K562 (cell line): ENCODE results near the gene TCF25. TPM values are rescaled to one million over a fixed set of nuclear protein-coding genes. Genes with fewer than 3 reads are reported as not detected.

ENCODE experiments used
- CBX1 ChIP-seq: sonication (generic); IDR thresholded peaks from 2 replicates; pipeline ENCODE4 v1.6.1; 2016; ENCODE audit warnings: antibody characterized with exemption, low read depth, mild to moderate bottlenecking
- CHAMP1 ChIP-seq: fragments of 450-650 bp; IDR thresholded peaks from 2 replicates; pipeline ENCODE4 v1.6.1; 2016; ENCODE audit warnings: mild to moderate bottlenecking
- CHD1 ChIP-seq: fragments of 200-600 bp; sonication (generic); IDR thresholded peaks from one replicate; pipeline ENCODE4 v1.6.1; 2012; ENCODE audit warnings: mild to moderate bottlenecking, moderate library complexity, low read length, inconsistent platforms
- E4F1 ChIP-seq: fragments of 250-450 bp; sonication (Bioruptor Pico); IDR thresholded peaks from 2 replicates; pipeline ENCODE4 v1.5.0; 2021; ENCODE audit warnings: mild to moderate bottlenecking, borderline replicate concordance
- HDAC2 ChIP-seq: fragments of 450-650 bp; IDR thresholded peaks from 2 replicates; pipeline ENCODE4 v1.6.1; 2016; ENCODE audit warnings: mild to moderate bottlenecking
- MED1 ChIP-seq: sonication (generic); formaldehyde crosslinking; IDR thresholded peaks from 2 replicates; pipeline ENCODE4 v1.8.1; 2023; ENCODE audit warnings: missing genetic modification reagents, borderline replicate concordance
- MTF1 ChIP-seq: fragments of 250-450 bp; sonication (Bioruptor Pico); IDR thresholded peaks from 2 replicates; pipeline ENCODE4 v1.9.0; 2021; ENCODE audit warnings: moderate library complexity, mild to moderate bottlenecking, inconsistent platforms, borderline replicate concordance
- NCOA2 ChIP-seq, 2 experiments: fragments of 450-650 bp; IDR thresholded peaks; 2 replicates each; pipeline ENCODE4 v1.6.1; 2018; ENCODE audit warnings: mild to moderate bottlenecking in 2 of 2, moderate library complexity in 1 of 2; ENCODE audit not compliant: partially characterized antibody in 2 of 2
- NCOR1 ChIP-seq: fragments of 450-650 bp; IDR thresholded peaks from 2 replicates; pipeline ENCODE4 v1.6.1; 2016; ENCODE audit warnings: mild to moderate bottlenecking, moderate library complexity
- SIN3B ChIP-seq: fragments of 450-650 bp; IDR thresholded peaks from 2 replicates; pipeline ENCODE4 v1.6.1; 2017; ENCODE audit warnings: low read depth, mild to moderate bottlenecking, moderate library complexity
- SIX5 ChIP-seq, 2 experiments: IDR thresholded peaks; 2 replicates each; pipeline ENCODE4 v1.6.1; 2011; ENCODE audit warnings: low read length in 2 of 2, borderline replicate concordance in 1 of 2, low read depth in 1 of 2, mild to moderate bottlenecking in 1 of 2, moderate library complexity in 1 of 2; ENCODE audit not compliant: insufficient read depth in 1 of 2
- SMAD3 ChIP-seq: fragments of 450-650 bp; formaldehyde crosslinking; conservative IDR thresholded peaks from 2 replicates; pipeline ENCODE4 v1.4.0; 2020; ENCODE audit warnings: mild to moderate bottlenecking
- SMARCB1 ChIP-seq: IDR thresholded peaks from 2 replicates; pipeline ENCODE4 v1.6.1; 2011; ENCODE audit warnings: improper control_type of control experiment, low read depth; ENCODE audit not compliant: insufficient read length
- SNRNP70 ChIP-seq: fragments of 200-400 bp; formaldehyde crosslinking; optimal IDR thresholded peaks from 2 replicates; pipeline ENCODE3; 2017; ENCODE audit warnings: low read depth, low read length
- SPI1 ChIP-seq: IDR thresholded peaks from 2 replicates; pipeline ENCODE4 v1.6.1; 2011; ENCODE audit warnings: low read depth, low read length, control low read depth, borderline replicate concordance
- TAF15 ChIP-seq: fragments of 200-400 bp; formaldehyde crosslinking; IDR thresholded peaks from 2 replicates; pipeline ENCODE4 v1.6.1; 2017; ENCODE audit warnings: mild to moderate bottlenecking, low read depth, low read length, moderate library complexity
- TCF15 ChIP-seq: fragments of 250-450 bp; sonication (Bioruptor Pico); IDR thresholded peaks from 2 replicates; pipeline ENCODE4 v1.8.0; 2022; ENCODE audit warnings: moderate library complexity, mild to moderate bottlenecking, inconsistent platforms
- TGIF2 ChIP-seq: sonication (generic); formaldehyde crosslinking; IDR thresholded peaks from 2 replicates; pipeline ENCODE4 v1.8.1; 2022; ENCODE audit warnings: mild to moderate bottlenecking, missing genetic modification reagents, moderate library complexity
- TOE1 ChIP-seq, 2 experiments: fragments of 450-650 bp in 1 of 2; sonication (generic) in 1 of 2; formaldehyde crosslinking in 1 of 2; IDR thresholded peaks; 2 replicates each; pipeline versions ENCODE4 v1.7.1 to v1.8.0; 2016 to 2022; ENCODE audit warnings: borderline replicate concordance in 2 of 2, mild to moderate bottlenecking in 2 of 2, antibody characterized with exemption in 1 of 2, inconsistent platforms in 1 of 2, low read depth in 1 of 2, missing genetic modification reagents in 1 of 2, moderate library complexity in 1 of 2
- ZC3H4 ChIP-seq: sonication (generic); formaldehyde crosslinking; IDR thresholded peaks from 2 replicates; pipeline ENCODE4 v1.9.0; 2021; ENCODE audit warnings: missing genetic modification reagents, borderline replicate concordance
- ZNF174 ChIP-seq: fragments of 250-450 bp; sonication (Bioruptor Pico); IDR thresholded peaks from 2 replicates; pipeline ENCODE4 v1.4.0; 2020; ENCODE audit warnings: mild to moderate bottlenecking
- ZNF655 ChIP-seq: fragments of 250-450 bp; sonication (Bioruptor Pico); IDR thresholded peaks from 2 replicates; pipeline ENCODE4 v1.5.0; 2021
- polyA plus RNA-seq, 8 experiments: library from polyadenylated mRNA; depleted of rRNA in 4 of 8; stranded (reverse) in 5 of 8; unstranded in 3 of 8; fragments of >200 nt; fragmentation: Nextera tagmentation in 2 of 8; fragmentation: Illumina TruSeq in 1 of 8; extraction: Ambion mirVana in 2 of 8; extraction: Trizol in 1 of 8; gene quantifications; 2 replicates each; pipeline versions ENCODE4 v1.2.1 to v1.2.3, GENCODE V29; 2011 to 2014; ENCODE audit warnings: inconsistent platforms in 1 of 8, missing spikeins in 1 of 8
- total RNA-seq, 7 experiments: library from RNA; depleted of rRNA in 6 of 7; stranded (reverse); fragments of >200 nt in 6 of 7; fragmentation: Illumina TruSeq in 2 of 7; extraction: Trizol in 2 of 7; gene quantifications; 2 replicates each; pipeline versions ENCODE4 v1.2.1 to v1.2.3, GENCODE V29; 2011 to 2021; ENCODE audit warnings: low replicate concordance in 1 of 7

Gene TCF25
- total and polyA plus RNA-seq, 9 of the 15 experiments (the other 6 are each of a cell fraction or from before 2014, with no cell fraction given), result 9.0 to 154 (median 83.8) TPM

GRCh38 chr16:89922477-89922883, 49.1 kb downstream of the TCF25 start (continued):
- no peak for TF ChIP-seq E4F1 (CRISPR knock-in tag)
- TF ChIP-seq MTF1, result no peak
- TF ChIP-seq SPI1, result no peak
- TF ChIP-seq SMARCB1, result no peak
- TF ChIP-seq NCOA2 (IDR thresholded peaks at IDR 0.05; ENCODE audit: partially characterized antibody in 2 of 2), result no peak
- no peak for TF ChIP-seq TCF15 (CRISPR knock-in tag)
- TF ChIP-seq CHD1, result peak; percentile 40
- no peak for TF ChIP-seq TGIF2 (CRISPR knock-in tag)
- TF ChIP-seq MED1, result no peak
- TF ChIP-seq SNRNP70, result no peak
- peak; percentile 7; the same call in 1 of the 2 replicates for TF ChIP-seq CBX1
- TF ChIP-seq TAF15, result no peak
- no peak for TF ChIP-seq HDAC2
- TF ChIP-seq NCOR1, result no peak
- no peak for TF ChIP-seq SIX5 (IDR thresholded peaks at IDR 0.05; ENCODE audit: borderline replicate concordance in 1 of 2, insufficient read depth in 1 of 2, low read depth in 1 of 2, low read length in 2 of 2)
- TF ChIP-seq ZNF174 (CRISPR knock-in tag), result no peak
- TF ChIP-seq CHAMP1, result no peak
- TF ChIP-seq TOE1 (IDR thresholded peaks at IDR 0.05; ENCODE audit: borderline replicate concordance), result no peak
- TF ChIP-seq TOE1 (CRISPR knock-in tag; IDR thresholded peaks at IDR 0.05; ENCODE audit: borderline replicate concordance, low read depth), result no peak
- no peak for TF ChIP-seq ZNF655 (CRISPR knock-in tag)
- TF ChIP-seq SIN3B, result no peak
- TF ChIP-seq ZC3H4 (CRISPR knock-in tag), result no peak
- TF ChIP-seq SMAD3 (CRISPR knock-in tag), result no peak
